ENCODE data around the gene CAPN2. TPM values are rescaled to one million over a fixed set of nuclear protein-coding genes. Genes with fewer than 3 reads are reported as not detected.
"Not testable (repeated sequence)": the region's sequence is repeated elsewhere in the genome, so short reads cannot be mapped to it uniquely, and the experiment has no call there.

CAPN2 gene
- total RNA-seq, 1 donor from 2014 or later = 72.6 TPM

DNA sequence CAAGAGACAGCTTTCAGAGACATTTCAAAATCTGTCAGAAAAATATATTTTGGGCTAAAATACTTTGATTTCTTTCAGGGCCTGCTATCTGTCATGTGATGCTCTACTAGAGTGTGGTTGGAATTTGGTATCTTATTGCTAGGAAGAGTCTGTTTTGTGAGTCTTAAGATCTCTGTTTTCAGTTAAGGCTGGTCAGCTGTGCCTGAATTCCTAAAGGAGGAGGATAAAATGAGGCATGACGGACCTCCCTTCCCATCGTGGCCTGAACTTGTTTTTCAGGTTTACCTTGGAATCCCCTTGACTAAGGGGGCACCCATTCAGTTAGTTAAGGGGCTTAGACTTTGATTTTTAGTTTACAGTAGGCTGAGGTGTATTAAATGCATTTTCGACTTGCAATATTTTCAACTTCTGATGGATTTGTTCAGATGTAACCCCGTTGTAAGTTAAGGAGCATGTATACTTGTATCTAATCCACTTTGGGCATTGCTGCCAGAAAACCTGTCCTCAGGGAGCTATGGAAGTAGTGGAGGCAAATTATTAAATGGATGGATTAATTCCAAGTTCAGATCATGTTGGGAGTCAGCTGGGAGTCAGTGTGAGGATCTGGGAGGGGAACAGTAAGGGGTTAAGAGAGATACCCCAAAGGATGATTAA is 18.3 kb downstream of the CAPN2 start:
- intact Hi-C loops (cut with DNase I) = no loop called here
- no peak for ATAC-seq (ENCODE audit: poor library complexity)

DNA sequence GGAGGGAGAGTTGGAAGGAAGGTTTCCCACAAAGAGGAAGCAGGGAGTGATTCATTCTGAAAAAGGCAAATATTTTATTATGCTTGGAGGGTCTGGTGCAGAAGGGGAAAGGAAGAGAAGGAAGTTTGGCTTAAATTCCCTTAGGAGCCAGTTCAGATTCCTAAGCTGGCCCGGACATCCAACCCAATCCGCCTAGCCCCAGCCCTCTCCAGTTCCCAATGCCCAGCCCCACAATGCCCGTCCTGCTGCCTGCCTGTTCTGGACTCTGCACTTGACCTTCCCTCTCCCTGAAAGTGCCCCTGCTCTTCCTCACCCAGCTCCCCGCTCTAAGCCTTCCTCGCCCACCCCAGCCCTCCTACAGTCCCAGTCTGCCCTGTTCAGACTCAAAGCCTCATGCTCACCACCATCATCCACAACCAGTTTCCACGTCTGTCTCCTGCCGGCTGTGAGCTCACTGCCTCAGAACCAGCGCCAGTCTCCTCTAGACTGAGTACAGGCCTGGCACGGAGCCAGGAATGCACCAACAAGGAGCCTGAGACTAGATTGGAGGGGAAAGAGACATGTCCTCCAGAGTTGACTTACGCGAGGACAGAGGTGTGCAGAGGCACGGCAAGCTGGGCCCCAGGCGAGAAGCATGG is 18.9 kb downstream of the CAPN2 start:
- intact Hi-C loops (cut with DNase I) = no loop called here
- ATAC-seq (ENCODE audit: poor library complexity) (peak; percentile 54), DNase-seq (peak; percentile 87)

More for the DNA sequence above, 18.3 kb downstream of the CAPN2 start:
- DNase-seq = no peak

DNA sequence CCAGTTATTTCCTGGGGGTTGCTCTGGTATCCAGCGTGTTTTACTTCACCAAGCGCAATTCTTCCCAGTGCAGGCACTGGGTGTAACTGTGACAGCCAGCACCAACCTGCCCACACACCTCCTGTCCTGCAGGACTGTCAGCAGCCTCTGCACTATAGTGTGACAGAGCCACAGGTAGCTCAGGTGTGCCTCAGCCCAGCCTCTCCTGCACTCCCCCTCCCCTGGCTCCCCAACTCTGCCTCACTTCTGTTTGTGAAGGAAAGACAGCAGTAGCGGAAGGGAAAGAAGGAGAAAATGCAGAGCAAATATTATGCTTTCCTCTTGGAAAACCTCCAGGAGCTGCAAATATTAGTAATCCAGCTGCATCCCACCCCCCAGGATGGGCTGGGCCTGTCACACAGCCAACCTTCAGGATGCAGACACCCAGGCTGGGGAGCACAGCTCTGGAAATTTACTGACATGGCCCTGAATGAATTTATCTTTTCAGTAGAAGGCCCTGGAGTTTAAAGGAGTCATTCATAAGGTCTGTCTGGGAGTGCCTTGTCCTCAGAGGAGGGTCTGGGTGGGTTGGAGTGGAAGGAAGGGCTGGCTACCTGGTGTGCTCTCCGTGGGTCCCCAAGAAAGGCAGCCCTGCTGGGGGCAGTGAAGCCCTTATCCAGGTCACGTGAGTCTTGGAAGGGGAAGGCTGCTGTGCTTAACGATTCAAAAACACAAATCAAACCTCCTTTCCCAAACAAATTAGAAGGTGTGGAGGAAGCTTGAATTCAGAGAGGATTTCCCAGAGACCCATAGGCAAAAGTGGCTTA is 20.9 kb downstream of the CAPN2 start:
- DNase-seq = peak; percentile 62
- intact Hi-C loops (cut with DNase I) = no loop called here
- ATAC-seq (ENCODE audit: poor library complexity) = peak; percentile 45

DNA sequence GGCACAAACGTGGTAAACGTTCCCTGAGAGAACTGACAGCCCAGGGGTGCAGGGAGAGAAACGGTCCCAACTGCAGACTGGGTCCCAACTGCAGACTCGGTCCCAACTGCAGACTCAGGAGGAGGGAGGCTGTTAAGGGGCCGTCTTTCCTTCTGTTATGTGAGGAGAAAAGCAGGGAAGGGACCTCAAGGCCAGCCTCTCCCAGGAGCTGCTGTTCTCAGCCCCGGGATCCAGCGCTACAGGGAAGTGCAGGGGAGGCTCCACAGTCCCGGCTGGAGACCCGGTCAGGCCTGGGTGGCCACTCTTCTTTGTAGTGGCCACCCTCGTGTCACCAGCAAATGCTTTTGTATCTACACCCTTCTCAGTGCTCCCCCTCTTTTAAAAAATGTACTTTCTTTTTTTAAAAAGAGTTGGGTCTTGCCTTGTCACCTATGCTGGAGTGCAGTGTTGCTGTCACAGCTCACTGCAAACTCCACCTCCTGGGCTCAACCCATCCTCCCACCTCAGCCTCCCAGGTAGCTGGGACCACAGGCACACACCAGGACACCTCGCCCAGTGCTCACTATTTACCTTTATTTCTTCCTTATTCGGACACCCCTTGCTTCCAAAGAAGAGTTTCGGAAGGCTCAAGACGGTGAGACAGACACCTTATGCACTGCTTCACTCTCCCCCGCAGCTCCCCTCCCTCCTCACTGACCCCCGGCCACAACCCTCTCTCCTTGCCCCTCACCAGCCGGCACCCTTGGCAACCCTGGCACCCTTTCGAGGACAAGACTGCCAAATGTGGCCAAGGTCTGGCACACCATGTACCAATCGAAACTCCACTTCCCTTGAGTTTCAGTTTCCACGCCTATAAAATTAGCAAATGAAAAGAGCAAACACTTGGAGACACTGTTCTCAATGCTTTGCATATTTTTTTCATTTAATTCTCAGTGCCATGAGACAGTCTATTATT is 21.8 kb downstream of the CAPN2 start:
- DNase-seq = no peak
- ATAC-seq (ENCODE audit: poor library complexity) = no peak
- intact Hi-C loops (cut with DNase I) = no loop called here

DNA sequence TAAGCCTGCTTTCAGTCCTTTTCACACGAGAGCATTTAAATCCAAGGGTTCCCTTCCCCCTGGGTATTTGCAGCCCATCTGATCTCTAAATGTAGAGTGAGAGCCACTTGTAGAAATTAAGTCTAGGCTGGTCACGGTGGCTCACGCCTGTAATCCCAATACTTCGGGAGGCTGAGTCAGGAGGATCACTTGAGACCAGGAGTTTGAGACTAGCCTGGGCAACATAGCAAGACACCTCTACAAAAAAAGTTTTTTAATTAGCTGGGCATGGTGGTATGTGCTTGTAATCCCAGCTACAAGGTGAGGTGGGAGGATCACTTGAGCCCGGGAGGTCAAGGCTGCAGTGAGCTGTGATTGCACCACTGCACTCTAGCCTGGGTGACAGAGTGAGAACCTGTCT is 24.3 kb downstream of the CAPN2 start:
- DNase-seq; intact Hi-C loops (cut with DNase I); ATAC-seq (ENCODE audit: poor library complexity): not testable (repeated sequence)

DNA sequence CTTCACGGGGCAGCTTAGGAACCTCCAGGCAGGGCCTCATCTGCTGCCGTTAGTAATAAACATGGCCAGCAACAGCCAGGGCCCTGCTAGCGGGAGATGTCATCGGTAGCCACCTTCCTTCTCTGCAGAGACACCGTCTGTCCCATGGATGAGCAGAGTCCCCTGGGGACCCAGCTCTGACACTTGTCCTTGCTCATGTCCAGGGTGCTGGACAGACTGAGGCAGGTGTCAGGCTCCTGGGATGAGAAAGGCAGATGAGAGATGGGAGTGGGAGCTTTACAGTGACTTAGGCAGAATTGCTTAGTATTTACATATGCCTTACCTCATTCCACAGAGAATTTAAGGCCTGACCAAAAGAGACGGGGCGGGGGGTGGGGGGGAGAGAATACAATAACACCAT is 25.0 kb downstream of the CAPN2 start:
- ATAC-seq (ENCODE audit: poor library complexity) (no peak), DNase-seq (no peak)
- intact Hi-C loops (cut with DNase I) = no loop called here

DNA sequence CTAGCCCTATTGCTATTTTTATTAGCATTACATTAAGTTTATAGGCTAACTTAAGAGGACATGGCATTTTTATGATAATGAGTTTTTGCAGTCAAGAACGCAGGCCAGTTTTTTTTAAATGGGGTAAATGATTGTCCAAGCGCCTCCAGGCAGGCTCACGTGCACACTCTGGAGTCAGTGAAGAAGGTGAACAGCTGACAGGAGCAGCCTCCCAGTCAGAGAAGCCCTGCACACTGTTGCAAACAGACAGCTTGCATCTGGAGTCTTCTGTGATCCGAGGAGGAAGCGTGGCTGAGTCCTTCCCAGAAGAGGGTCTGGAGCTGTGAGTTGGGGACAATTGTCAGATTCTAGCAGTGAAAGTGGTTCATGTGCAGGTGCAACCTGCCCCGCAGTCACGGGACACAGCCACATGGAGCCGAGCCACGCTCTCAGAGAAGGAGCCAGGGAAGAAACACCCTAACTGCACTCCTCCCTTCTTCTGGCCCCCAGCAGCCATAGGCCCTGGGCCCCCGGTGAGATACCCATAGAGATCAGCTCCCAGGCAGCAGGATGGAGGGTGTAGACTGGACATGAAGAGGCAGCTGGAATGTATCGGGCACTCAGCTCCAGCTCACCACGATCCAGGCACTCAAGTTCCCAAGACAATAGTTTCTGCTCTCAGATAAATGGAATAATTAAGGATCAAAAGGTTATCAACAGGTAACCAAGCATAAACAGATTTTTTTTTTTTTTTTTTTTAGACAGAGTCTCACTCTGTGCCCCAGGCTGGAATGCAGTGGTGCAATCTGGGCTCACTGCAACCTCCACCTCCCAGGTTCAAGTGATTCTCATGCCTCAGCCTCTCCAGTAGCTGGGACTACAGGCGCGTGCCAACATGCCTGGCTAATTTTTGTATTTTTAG is 26.4 kb downstream of the CAPN2 start:
- ATAC-seq (ENCODE audit: poor library complexity) = no peak
- intact Hi-C loops (cut with DNase I) = no loop called here

DNA sequence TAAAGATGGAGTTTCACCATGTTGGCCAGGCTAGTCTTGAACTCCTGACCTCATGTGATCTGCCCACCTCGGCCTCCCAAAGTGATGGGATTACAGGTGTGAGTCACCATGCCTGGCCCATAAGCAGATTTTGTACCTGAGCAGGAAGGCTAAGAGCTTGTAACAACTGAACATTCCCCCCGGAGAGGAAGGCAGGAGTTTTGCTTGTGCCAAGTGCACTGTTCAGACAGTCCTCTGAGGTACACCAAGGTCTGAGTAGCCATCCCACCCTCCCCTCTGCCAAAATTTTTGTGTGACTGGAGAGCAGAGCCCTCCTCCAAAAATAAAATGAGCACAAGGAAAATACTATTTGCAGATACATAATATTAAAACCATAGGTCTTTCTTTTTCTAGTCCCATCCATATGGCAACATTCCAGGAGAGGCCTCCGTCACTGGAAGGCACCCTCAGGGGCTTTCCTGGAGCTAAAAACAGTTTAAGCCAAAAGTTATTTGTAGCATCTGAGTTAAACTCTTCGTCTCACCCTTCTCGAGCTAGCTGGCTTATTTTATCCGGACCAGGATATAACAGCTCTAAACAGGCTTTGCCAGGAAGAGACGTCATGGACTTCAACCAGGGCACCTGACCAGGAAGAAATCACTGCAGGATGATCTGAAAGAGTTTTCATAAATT is 27.2 kb downstream of the CAPN2 start:
- intact Hi-C loops (cut with DNase I) = no loop called here
- DNase-seq (no peak), ATAC-seq (ENCODE audit: poor library complexity) (peak; percentile 28)

More for the DNA sequence above, 26.4 kb downstream of the CAPN2 start:
- DNase-seq = no peak

DNA sequence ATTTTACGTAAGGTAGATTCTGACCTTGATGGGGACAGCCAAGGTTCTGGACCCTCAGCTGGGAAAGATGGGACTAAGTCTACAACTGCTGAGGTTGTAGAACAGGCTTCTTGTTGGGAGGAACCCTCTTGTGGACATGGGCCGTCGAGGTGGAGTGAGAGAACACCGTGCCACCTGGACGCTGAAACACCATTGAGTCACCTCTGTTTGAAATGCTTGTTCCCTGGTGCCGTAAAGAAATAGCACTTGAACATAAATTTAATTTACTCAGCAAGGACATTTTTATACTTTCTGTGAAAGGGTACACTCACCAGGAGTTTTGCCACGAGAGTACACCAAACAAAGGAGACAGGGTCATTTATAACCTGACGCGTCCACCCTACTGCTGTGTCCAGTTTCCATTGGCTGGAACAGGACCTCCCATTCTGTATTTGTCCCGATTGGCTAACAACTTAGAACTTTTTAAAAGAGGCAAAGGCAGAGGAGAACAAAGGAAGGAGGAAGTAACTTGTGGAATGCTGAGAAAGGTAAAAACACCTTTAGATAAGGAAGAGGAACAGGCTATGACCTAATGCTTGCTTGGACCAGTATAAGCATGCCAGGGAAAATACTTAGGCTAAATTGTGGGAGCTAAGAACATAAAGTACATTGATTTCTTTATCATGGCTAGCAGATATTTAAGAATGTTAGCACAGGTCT is 27.8 kb downstream of the CAPN2 start:
- intact Hi-C loops (cut with DNase I); DNase-seq; ATAC-seq (ENCODE audit: poor library complexity): not testable (repeated sequence)

DNA sequence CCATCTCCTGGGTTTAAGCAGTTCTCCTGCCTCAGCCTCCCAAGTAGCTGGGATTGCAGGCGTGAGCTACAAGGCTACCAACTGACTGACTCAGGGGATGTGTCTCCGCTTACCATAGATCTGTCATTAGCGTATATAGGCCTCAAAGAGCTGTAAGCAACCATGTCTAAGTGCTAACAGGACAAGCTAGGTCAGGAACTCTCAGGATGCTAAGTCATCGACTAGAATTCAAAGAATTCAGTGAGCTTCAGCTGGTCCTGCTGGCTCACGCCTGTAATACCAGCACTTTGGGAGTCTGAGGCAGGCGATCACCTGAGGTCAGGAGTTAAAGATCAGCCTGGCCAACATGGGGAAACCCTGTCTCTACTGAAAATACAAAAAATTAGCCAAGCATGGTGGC is 29.5 kb downstream of the CAPN2 start:
- intact Hi-C loops (cut with DNase I) = no loop called here
- no peak for ATAC-seq (ENCODE audit: poor library complexity)
- DNase-seq = no peak

DNA sequence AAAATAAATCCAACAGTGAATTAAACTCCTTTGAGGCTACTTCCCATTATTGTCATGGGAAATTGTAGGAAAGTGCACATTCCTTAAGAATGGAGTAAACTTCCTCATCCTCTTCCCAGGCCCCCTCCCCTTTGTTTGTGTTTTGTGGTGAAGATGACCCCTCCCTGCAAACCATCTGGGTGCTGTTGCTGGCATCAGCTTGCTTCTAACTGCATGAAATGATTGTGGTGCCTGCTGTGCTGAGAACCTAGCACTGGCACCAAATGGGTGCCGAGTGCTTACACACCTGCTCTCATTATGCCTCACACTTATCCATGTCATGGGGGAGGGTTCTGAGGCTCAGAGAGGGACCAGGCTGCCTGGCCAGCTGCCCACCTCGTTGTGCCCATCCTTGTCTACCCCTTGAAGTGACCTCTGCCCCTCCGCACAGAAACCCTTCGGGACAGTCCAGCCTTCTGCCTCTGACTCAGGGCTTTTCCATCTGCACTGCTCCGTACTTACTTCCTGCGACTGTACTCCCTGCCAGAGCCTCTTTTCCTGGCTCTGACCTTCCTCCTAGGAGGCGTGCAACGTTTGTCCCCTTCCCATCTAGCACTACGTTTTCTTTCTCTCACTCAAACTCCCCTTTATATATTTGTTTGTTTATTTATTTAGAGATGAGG is 30.6 kb downstream of the CAPN2 start:
- no peak for DNase-seq
- ATAC-seq (ENCODE audit: poor library complexity) = no peak
- intact Hi-C loops (cut with DNase I) = no loop called here

DNA sequence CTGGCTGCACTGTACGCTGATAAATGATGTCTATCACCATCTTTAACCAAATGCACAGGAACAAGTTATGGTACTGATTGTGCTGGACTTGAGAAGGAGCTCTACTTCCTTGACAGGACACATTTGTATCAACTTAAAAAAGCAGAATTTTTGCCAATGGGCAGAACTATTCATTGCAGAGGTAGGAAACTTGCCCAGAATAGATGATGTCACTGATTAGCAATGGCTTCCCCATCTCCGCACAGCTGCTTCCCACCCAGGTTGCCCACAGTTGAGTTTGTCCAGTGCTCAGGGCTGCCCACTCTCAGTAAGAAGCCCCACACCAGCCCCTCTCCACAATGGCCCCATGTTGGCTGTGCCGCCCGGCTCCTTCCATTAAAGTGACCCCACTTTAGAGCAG is 33.4 kb downstream of the CAPN2 start:
- DNase-seq (no peak), ATAC-seq (ENCODE audit: poor library complexity) (no peak)
- intact Hi-C loops (cut with DNase I) = loop anchor here (5.0 kb wide), 1 partner anchor 33 kb away; the partner anchor contains the start of gene CAPN2

DNA sequence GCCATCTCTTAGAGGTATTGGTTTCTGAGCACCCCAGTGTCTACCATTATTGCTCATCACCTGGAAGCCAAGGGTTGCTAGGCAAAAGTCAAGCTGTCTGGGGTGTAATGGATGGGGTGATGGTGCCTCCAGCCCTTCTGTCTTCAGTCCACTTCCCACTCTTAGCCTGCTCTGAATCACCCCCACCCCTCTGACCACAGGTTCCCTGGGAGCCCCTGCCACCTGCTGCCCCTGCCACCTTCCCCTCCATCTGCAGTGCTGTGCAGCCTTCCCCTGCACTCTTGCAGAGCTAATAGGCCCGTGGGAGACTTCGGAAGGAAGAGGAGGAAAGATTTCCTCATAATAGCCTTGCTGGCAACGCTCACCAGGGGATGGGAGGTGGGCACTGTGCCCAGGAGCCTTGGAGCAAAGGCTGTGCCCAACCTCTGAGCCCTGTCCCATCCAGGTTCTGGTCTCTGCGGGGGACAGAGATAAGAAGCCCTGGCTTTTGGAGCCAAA is 35.5 kb downstream of the CAPN2 start:
- DNase-seq (peak; percentile 69), ATAC-seq (ENCODE audit: poor library complexity) (peak; percentile 22)

DNA sequence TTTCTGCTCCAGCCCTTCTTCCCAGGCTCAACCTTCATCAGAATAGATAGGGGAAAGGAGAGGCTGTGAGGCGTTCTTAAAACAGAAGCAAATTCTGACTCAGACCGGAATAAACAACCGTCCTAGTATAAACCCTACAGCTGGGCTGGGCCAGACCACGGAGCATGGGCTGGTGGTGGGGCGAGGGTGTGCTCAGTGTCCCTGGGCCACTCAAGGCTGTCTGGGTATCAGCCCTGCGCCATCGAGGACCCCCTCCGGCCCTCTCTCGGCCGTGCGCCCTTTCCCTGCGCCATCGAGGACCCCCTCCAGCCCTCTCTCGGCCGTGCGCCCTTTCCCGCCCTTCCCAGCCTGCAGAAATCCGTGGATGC is 36.0 kb downstream of the CAPN2 start:
- peak; percentile 65 for ATAC-seq (ENCODE audit: poor library complexity)
- intact Hi-C loops (cut with DNase I) = loop anchor here (5.0 kb wide), 1 partner anchor 36 kb away; the partner anchor contains the start of gene CAPN2
- no peak for DNase-seq

More for the DNA sequence above, 35.5 kb downstream of the CAPN2 start:
- intact Hi-C loops (cut with DNase I) = loop anchor here (5.0 kb wide), 1 partner anchor 36 kb away; the partner anchor contains the start of gene CAPN2
